ENCODE results near the gene ANO1.
"Not testable (repeated sequence)": the region's sequence is repeated elsewhere in the genome, so short reads cannot be mapped to it uniquely, and the experiment has no call there.

Gene ANO1

DNA sequence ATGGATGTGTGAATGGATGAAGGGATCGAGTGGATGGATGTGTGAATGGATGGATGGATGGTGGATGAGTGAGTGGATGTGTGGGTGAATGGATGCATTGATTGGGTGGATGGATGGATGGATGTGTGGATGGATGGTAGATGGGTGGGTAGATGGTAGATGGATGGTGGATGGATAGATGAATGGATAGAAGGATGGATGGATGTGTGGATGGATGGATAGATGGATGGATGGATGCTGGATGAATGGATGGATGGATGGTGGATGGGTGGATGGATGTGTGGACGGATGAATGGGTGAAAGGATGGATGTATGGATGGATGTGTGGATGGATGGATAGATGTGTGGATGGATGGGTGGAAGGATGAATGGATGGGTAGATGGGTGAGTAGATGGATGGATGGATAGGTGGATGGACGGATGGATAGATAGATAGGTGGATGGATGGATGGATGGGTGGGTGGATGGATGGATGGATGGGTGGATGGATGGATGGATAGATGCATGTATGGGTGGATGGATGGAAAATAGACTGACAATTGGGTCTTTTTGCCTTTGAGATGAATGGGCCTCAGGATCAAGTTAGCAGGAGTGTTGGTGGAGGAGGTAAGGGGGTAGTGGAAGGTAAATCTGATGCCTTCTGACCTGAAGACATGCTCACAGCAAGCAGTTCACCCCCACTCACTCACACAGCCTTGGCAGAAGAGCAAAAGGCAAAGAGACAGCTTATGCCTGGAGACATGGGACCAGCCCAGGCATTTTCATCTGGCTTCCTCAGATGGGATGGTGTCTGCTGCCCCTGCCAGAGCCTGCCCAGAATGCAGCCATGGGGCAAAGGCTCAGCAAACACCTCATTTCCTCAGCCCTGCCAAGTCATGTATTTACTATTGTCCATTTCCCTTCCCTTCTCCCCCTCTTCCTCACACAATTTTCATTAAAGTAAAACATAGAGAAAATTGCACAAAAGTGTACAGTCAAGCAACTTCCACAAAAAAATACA lies 117.0 kb downstream of the ANO1 start:
- DNase-seq, result no peak

DNA sequence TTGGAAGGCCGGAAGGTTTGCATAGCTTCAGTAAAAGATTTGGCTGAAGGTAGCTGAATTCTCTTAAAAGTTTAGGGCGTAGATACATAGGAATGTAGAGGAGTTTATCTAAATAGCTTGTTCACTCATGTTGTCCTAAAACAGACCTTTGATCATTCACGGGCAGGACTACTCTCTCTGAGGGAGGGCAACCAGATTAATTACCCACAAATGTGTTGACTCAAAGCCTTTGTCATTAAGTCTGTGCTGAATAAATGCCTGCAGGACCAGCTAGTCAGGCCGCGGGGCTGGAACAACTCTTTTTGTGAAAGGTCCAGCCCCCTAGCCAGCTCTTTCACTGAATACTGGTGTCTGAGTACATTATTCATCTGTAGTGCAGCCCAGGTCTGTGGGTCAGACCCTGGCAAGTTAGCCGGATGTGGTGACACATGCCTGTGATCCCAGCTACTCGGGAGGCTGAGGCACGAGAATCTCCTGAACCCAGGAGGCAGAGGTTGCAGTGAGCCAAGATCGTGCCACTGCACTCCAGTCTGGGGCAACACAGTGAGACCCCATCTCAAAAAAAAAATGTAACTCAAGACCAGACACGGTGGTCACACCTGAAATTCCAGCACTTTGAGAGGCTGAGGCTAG lies 122.2 kb downstream of the ANO1 start:
- DNase-seq, result no peak

DNA sequence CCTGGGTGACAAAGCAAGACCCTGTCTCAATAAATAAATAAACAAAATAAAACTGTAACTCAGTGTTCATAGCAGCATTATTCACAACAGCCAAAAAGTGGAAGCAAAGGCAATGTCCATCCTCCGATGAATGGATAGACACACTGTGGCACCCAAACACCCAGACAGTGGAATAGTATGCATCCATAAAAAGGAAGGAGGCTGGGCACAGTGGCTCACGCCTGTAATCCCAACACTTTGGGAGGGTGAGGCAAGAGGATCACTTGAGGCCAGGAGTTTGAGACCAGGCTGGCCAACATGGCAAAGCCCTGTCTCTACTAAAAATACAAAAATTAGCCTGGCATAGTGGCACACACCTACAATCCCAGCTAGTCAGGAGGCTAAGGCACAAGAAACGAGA lies 122.9 kb downstream of the ANO1 start:
- not testable (repeated sequence) for DNase-seq

- no peak for DNase-seq
These were observed 124.1 kb downstream of the ANO1 start for GRCh38 chr11:70201882-70202861.

GRCh38 chr11:70202920-70203750 lies 125.0 kb downstream of the ANO1 start, which contains the start of gene FADD:
Gene FADD (plus strand): TSS chr11:70203296. CDS start chr11:70203460, 164 bp downstream.
- peak; percentile 94 for DNase-seq

DNA sequence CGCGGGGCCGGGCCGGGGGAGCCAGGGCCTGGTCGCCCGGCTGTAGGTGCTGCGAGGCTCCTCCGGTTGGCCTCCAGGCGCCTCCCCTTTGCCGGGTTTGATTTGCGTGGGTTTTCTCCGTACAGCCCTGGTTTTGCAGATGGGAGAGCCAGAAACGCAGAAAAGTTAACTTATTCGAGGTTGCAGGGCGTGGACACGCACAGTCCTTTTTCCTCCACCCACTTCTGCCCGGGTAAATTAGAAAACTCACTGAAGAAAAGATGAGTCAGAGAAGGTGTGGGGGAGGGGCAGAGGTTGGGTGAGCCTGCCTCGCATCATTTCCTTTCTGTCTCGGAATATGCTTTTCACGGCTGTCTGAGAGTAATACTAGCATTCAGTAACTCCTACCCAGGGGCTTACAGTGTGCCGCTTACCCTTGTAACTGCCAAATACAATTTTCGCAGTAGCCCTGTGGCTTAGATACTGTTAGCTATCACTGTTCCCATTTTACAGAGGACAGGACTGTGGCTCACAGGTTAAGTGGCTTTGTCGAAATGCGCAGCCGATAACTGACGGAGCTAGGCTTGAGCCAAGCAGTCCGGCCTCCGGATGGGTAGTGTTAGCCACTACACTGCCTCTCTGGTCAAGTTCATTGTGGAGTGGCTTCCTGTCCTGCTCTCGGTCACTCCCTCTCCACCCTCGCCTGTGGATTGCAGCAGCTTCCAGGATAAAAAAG lies 125.8 kb downstream of the ANO1 start:
- peak; percentile 91 for DNase-seq

GRCh38 chr11:70204466-70204799 lies 126.3 kb downstream of the ANO1 start:
- no peak for DNase-seq

DNA sequence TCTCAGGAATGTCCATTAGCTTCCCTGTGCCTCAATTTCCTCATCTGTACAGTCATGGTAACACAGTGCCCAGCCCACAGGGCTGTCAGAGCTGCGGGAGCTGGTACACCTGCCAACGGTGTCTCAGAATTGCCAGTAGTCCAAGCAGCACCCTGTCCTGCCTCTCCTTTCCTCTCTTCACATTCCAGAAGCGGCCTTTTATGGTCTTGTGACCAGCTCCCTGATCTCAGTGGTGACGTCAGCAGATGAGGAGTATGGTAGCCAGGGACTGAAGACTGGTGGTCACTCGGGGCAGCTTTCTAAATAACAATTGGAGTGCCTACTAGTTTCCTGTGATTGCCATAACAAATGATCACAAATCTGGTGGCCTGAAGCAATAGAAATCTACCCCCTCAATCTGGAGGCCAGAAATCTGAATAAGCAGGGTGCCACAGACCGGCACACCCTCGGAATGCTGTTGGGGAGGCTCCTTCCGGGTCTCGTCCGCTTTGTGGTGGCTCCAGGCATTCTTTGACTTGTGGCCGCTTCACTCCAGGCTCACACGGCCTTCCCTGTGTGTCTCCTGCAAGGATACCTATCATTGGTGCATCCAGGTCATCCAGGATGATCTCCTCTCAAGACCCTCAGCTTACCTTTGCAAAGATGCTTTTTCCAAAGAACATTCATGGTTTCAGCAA lies 127.1 kb downstream of the ANO1 start:
- peak; percentile 43 for DNase-seq

- no peak for DNase-seq
These were observed 127.6 kb downstream of the ANO1 start for GRCh38 chr11:70205766-70206165.

DNA sequence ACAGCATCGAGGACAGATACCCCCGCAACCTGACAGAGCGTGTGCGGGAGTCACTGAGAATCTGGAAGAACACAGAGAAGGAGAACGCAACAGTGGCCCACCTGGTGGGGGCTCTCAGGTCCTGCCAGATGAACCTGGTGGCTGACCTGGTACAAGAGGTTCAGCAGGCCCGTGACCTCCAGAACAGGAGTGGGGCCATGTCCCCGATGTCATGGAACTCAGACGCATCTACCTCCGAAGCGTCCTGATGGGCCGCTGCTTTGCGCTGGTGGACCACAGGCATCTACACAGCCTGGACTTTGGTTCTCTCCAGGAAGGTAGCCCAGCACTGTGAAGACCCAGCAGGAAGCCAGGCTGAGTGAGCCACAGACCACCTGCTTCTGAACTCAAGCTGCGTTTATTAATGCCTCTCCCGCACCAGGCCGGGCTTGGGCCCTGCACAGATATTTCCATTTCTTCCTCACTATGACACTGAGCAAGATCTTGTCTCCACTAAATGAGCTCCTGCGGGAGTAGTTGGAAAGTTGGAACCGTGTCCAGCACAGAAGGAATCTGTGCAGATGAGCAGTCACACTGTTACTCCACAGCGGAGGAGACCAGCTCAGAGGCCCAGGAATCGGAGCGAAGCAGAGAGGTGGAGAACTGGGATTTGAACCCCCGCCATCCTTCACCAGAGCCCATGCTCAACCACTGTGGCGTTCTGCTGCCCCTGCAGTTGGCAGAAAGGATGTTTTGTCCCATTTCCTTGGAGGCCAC lies 128.3 kb downstream of the ANO1 start:
- DNase-seq, result no peak

GRCh38 chr11:70206982-70207376 lies 128.9 kb downstream of the ANO1 start:
- DNase-seq, result no peak

DNA sequence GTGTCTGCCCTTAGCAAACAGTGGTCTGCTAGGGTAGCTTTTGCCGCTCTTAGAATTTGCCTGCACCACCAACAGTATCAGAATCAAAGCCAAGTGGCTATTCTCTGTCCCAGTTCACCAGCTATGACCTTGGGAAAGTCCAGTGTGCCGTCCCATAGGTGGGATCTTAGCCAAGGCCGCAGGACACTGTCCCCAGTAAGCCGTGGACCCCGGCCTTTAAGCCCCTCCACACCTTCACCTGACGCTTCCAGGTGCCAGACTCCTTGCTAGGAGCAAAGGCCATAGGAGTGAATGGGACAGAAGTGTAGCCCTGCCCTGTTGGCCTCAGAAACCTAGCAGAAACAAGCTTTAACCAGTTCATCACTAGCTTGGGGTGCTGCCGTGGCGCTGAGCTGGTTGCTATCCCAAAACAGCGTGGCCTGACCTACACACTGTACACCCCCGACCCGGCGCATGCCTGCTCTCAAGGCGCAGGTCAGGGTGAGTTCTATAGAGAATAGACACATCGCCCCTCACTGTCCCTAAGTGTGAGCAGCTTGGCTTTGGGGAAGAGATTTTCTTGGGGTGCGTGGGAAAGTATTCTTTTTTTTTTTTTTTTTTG lies 129.5 kb downstream of the ANO1 start:
- DNase-seq, result no peak

- DNase-seq, result no peak
These were observed 131.3 kb downstream of the ANO1 start for GRCh38 chr11:70209391-70209912.

GRCh38 chr11:70210051-70210501 lies 132.0 kb downstream of the ANO1 start:
- DNase-seq, result peak; percentile 48

GRCh38 chr11:70210530-70210929 lies 132.4 kb downstream of the ANO1 start:
- DNase-seq, result no peak

- DNase-seq, result no peak
These were observed 134.2 kb downstream of the ANO1 start for GRCh38 chr11:70212227-70212811.

DNA sequence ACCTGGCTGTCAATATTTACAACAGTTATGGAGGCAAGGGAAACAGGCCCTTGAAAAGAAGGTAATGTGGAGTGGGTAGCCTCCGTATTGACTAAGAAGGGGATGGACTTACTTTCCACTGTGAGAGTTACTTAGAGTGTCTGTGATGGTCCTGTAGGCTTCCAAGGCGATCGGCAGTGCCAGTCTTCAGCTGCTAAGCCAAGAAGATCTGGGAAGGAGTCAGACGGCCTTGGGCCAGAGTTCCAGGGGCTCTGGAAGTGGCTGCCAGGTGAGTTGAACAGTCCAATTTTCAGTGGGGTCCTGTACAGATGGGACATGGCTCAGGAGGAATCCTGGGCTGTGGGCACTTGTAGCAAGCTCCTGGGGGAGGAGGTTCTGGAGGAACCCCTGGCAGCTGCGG lies 139.3 kb downstream of the ANO1 start:
- not testable (repeated sequence) for DNase-seq

DNA sequence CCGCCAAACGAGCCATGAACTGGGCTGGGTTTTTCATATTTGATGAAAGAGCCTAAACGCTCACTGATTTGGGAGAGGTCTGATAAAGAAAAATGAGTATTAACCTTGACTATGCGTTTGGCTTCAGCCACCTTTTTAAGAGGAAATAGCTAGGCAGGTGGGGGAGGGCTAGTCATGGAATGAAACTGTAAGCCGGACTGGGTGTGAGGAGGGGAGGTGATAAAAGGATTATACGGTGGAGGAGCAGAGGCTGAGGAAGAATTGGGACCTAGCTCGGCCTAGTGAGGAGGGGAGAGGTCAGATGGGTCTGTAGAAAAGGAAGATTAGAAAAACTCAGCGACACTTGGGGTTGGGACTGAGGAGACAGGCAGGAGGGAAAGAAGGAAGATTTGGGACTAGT lies 140.0 kb downstream of the ANO1 start:
- not testable (repeated sequence) for DNase-seq

DNA sequence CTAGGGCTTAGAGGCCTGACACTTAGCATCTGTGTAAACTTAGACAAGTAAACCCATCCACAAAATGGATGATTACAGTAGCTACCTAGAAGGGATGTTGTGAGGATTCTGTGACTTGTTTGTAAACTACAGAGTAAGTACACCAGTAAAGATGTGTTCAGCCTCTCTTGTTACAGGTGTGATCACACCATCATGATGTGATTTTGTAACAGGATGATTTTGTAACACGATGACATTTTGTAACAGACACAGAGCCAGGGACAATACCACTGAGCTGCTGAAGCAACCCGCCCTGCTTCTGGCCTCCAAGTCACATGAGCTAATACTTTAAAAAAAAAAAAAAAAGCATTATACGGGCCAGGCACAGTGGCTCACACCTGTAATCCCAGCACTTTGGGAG lies 142.0 kb downstream of the ANO1 start:
- DNase-seq, result no peak

Data from EL (cell line).